CD4-positive, alpha-beta T cell treated with Interleukin-6 for 4 hours (primary cell): ENCODE data around the gene NKX2-2.
"Not testable (repeated sequence)": the region's sequence is repeated elsewhere in the genome, so short reads cannot be mapped to it uniquely, and the experiment has no call there.

ENCODE experiments used
- DNase-seq: peaks from one replicate; pipeline ENCODE4 v3.0.0-alpha.2; 2020; ENCODE audit warnings: mixed read lengths

Gene NKX2-2

GRCh38 chr20:21508230-21509078, 5.4 kb downstream of the NKX2-2 start:
- no peak for DNase-seq

GRCh38 chr20:21507400-21508229, 6.2 kb downstream of the NKX2-2 start:
- DNase-seq = no peak

GRCh38 chr20:21505810-21506530, 7.9 kb downstream of the NKX2-2 start:
- peak; percentile 75 for DNase-seq

- DNase-seq = peak; percentile 79
Observed at GRCh38 chr20:21505161-21505809, 8.6 kb downstream of the NKX2-2 start.

- DNase-seq = no peak
Observed at GRCh38 chr20:21504323-21504722, 9.5 kb downstream of the NKX2-2 start.

GRCh38 chr20:21503345-21503744, 10.5 kb downstream of the NKX2-2 start:
- no peak for DNase-seq

GRCh38 chr20:21501184-21501583, 12.7 kb downstream of the NKX2-2 start:
- no peak for DNase-seq

- DNase-seq = no peak
Observed at GRCh38 chr20:21500599-21500998, 13.3 kb downstream of the NKX2-2 start.

- no peak for DNase-seq
Observed at GRCh38 chr20:21499641-21500040, 14.2 kb downstream of the NKX2-2 start.

- no peak for DNase-seq
Observed at GRCh38 chr20:21498635-21499034, 15.2 kb downstream of the NKX2-2 start.

- DNase-seq = no peak
Observed at GRCh38 chr20:21498195-21498594, 15.7 kb downstream of the NKX2-2 start.

- DNase-seq = no peak
Observed at GRCh38 chr20:21496452-21496851, 17.4 kb downstream of the NKX2-2 start.

- DNase-seq = no peak
Observed at GRCh38 chr20:21493049-21493448, 20.8 kb downstream of the NKX2-2 start.

GRCh38 chr20:21490105-21490504, 23.8 kb downstream of the NKX2-2 start:
- no peak for DNase-seq

- not testable (repeated sequence) for DNase-seq
Observed at GRCh38 chr20:21480144-21480543, 33.7 kb downstream of the NKX2-2 start.

GRCh38 chr20:21465799-21466198, 48.1 kb downstream of the NKX2-2 start:
- DNase-seq = no peak

- no peak for DNase-seq
Observed at GRCh38 chr20:21464916-21465315, 48.9 kb downstream of the NKX2-2 start.
